ENCODE data around the gene PNMA8C. TPM values are rescaled to one million over a fixed set of nuclear protein-coding genes. Genes with fewer than 3 reads are reported as not detected.
"Not testable (repeated sequence)": the region's sequence is repeated elsewhere in the genome, so short reads cannot be mapped to it uniquely, and the experiment has no call there.

Gene PNMA8C
- total RNA-seq, 4 donors from 2014 or later: 0.12 to 0.39 (median 0.27) TPM; not detected in 1

GRCh38 chr19:46378268-46378667 is 50.5 kb downstream of the PNMA8C start:
- ATAC-seq: peak; percentile 44
- H3K4me1 ChIP-seq: peaks cover 0 to 56% (median 18%) of the 10 kb centered on the region in 3 donors
- no peaks in the 10 kb centered on the region for H3K27me3 ChIP-seq
- TF ChIP-seq POLR2A (IDR thresholded peaks at IDR 0.05): no peak
- peak; percentile 61 for TF ChIP-seq POLR2AphosphoS5 (IDR thresholded peaks at IDR 0.05)
- no peak for TF ChIP-seq EP300 (IDR thresholded peaks at IDR 0.05)
- no peaks in the 10 kb centered on the region for H3K9me3 ChIP-seq
- no peak overlapping the region for H3K4me3 ChIP-seq
- peaks cover 0 to 65% of the 10 kb centered on the region in 2 donors for H3K36me3 ChIP-seq
- 22 to 28% methylated on average over 1 to 2 of the region's 2 CpGs for WGBS, 2 donors (ENCODE audit: low coverage in 1 of 2)
- H3K27ac ChIP-seq: peak overlapping the region in 3 of 4 donors; percentile 40 to 59 (median 45)

GRCh38 chr19:46376241-46377153 is 52.2 kb downstream of the PNMA8C start:
- TF ChIP-seq CTCF (IDR thresholded peaks at IDR 0.05) (no peak), POLR2A (IDR thresholded peaks at IDR 0.05) (no peak), POLR2AphosphoS5 (IDR thresholded peaks at IDR 0.05) (no peak), EP300 (IDR thresholded peaks at IDR 0.05) (no peak)
- Histone ChIP-seq H3K9me3 (no peaks in the 10 kb centered on the region), H3K4me3 (no peak overlapping the region), H3K27ac (peak overlapping the region in 2 of 4 donors; percentile 31 to 59), H3K27me3 (no peaks in the 10 kb centered on the region), H3K36me3 (peaks cover 0 to 49% of the 10 kb centered on the region in 2 donors), H3K4me1 (peaks cover 0 to 63% (median 26%) of the 10 kb centered on the region in 3 donors)
- ATAC-seq: no peak
- 94% methylated on average over 3 to 7 of the region's 20 CpGs for WGBS, 2 donors (ENCODE audit: low coverage in 1 of 2)

GRCh38 chr19:46375476-46376067 is 53.2 kb downstream of the PNMA8C start:
- Histone ChIP-seq H3K4me1 (peaks cover 0 to 66% (median 26%) of the 10 kb centered on the region in 3 donors), H3K27ac (peak overlapping the region in 1 of 4 donors; percentile 18), H3K36me3 (peaks cover 0 to 53% of the 10 kb centered on the region in 2 donors)
- WGBS, 2 donors (ENCODE audit: low coverage in 1 of 2): no CpG with 5 or more reads among the region's 22 CpGs
- not testable (repeated sequence) for H3K9me3 ChIP-seq, ATAC-seq, H3K27me3 ChIP-seq, H3K4me3 ChIP-seq

Other genes starting within 250 kb of the PNMA8C start
- gene IGFL1, start 199.2 kb downstream of the PNMA8C start, total RNA-seq: 1 to 10 TPM in 1 of 4 donors, not detected in 3; 1.2 TPM
- 100 to 1,000 TPM in 3 of 4 donors, 10 to 100 TPM in 1; 49.3 to 383 (median 144) TPM for gene HIF3A, start 131.9 kb downstream of the PNMA8C start, total RNA-seq
- gene PPP5C, start 81.8 kb downstream of the PNMA8C start, total RNA-seq: 10 to 100 TPM; 48.2 to 69.5 (median 50.7) TPM
- gene CCDC8, start 15.4 kb downstream of the PNMA8C start, total RNA-seq: 10 to 100 TPM in 1 of 4 donors, 1 to 10 TPM in 3; 4.3 to 10.1 (median 7.6) TPM
- gene PNMA8A, start 42.6 kb upstream of the PNMA8C start, total RNA-seq: 1 to 10 TPM; 1.6 to 5.4 (median 4.0) TPM
- 1 to 10 TPM; 1.2 to 3.4 (median 1.6) TPM for gene PNMA8B, start 66.9 kb upstream of the PNMA8C start, total RNA-seq
- 100 to 1,000 TPM; 128 to 193 (median 163) TPM for gene CALM3, start 172.4 kb upstream of the PNMA8C start, total RNA-seq
- 1 to 10 TPM; 3.6 to 5.9 (median 4.3) TPM for gene PTGIR, start 196.2 kb upstream of the PNMA8C start, total RNA-seq
- not detected for gene GNG8, start 207.3 kb upstream of the PNMA8C start, total RNA-seq
- 100 to 1,000 TPM in 1 of 4 donors, 10 to 100 TPM in 3; 42.9 to 105 (median 53.1) TPM for gene DACT3, start 232.2 kb upstream of the PNMA8C start, total RNA-seq

Data from gastroesophageal sphincter (tissue), 4 donors.